GM12874 (cell line): ENCODE results near the gene SGMS2.

ENCODE experiments used
- TF ChIP-seq, protein P1 (sequence below): IDR thresholded peaks from 2 replicates; pipeline ENCODE4 v1.5.1; 2011; ENCODE audit warnings: low read depth, mild to moderate bottlenecking, control low read depth, low read length, moderate library complexity; ENCODE audit not compliant: insufficient read depth

Gene SGMS2

GRCh38 chr4:107939307-107939706 lies 114.6 kb downstream of the SGMS2 start:
- TF ChIP-seq, protein P1, sequence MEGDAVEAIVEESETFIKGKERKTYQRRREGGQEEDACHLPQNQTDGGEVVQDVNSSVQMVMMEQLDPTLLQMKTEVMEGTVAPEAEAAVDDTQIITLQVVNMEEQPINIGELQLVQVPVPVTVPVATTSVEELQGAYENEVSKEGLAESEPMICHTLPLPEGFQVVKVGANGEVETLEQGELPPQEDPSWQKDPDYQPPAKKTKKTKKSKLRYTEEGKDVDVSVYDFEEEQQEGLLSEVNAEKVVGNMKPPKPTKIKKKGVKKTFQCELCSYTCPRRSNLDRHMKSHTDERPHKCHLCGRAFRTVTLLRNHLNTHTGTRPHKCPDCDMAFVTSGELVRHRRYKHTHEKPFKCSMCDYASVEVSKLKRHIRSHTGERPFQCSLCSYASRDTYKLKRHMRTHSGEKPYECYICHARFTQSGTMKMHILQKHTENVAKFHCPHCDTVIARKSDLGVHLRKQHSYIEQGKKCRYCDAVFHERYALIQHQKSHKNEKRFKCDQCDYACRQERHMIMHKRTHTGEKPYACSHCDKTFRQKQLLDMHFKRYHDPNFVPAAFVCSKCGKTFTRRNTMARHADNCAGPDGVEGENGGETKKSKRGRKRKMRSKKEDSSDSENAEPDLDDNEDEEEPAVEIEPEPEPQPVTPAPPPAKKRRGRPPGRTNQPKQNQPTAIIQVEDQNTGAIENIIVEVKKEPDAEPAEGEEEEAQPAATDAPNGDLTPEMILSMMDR, result no peak

DNA sequence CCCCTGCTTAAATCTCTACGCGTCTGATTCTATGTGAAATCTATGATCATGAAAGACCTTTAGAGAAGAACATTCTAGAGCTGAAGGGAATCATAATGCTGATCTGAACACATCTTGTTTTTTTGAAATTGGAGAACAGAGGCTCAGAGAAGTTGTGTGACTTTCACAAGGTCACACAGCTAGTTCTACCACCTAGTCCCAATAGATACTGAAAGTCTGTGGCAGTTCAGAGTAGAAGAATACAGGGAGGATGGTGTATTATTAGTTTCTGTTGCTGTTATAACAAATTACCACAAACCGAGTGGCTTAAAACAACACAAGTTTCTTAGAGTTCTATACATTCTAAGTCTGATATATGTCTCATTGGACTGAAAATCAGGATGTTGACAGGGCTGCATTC lies 121.1 kb downstream of the SGMS2 start:
- TF ChIP-seq, protein P1, result no peak

DNA sequence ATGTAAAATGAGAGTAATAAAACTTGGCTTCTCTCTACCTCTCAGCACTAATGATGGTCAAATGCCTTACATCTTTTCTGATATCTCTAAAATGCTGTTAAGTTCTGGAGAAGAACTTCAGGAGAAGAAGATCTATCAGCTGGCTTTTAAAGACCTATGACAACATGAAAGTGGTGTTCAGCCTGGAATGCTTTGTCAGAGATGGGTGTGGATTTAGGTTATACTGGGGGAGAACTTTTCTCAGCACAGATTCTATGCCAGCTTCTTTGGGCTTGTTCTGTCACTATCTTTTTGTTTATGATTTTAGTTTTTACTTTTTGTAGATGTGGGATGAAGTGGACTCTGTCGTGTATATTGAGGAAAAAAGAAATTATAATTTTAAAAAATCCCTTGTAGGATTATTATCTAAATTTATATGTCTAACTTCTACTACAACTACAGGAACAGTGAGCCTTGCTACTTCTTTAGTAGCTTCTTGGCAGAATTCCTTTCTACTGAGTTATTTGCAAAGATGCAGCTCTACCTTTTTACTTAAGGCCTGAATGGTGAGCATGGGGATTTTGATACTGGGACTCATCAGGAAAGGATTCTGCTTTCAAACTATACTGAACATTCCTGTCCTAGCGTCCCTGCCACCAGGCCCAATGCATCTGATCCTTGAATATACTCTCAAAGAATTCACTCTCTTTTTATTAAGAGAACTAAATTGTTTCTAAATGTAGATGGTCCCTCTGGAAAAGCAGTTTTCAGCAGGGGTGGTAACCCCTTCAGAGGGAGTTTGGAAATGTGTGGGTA lies 126.2 kb downstream of the SGMS2 start:
- TF ChIP-seq, protein P1, result no peak

DNA sequence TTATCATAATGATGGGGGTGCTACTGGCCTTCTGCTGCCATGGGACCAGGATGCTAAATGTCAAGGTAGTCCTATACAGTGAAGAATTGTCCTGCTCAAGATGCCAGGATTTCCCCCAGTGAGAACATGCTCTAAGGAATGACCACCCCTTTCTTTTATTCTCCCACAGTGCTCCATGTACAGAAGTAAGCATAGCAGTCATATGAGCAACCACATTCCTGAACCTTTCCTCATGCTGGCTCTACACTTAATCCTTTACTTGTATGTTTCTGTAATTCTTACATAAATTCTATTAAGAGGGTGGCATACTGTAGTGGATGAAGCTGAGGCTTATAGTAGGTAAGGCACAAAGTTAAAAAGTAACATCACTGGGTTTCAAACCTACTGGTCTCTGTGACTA lies 126.8 kb downstream of the SGMS2 start:
- TF ChIP-seq, protein P1, result no peak

GRCh38 chr4:107956011-107956410 lies 131.3 kb downstream of the SGMS2 start:
- TF ChIP-seq, protein P1, result no peak
